HG03045 (cell line): ENCODE measurements around the gene CAMKMT.
"Not testable (repeated sequence)": the region's sequence is repeated elsewhere in the genome, so short reads cannot be mapped to it uniquely, and the experiment has no call there.

ENCODE experiments used
- ATAC-seq: cut with Tn5 transposase; IDR thresholded peaks from one replicate; pipeline ENCODE4 v1.9.1; 2021; ENCODE audit warnings: mild to moderate bottlenecking, moderate library complexity; ENCODE audit not compliant: unreplicated experiment

The CAMKMT gene

GRCh38 chr2:44360749-44361329 lies 908 bp upstream of the CAMKMT start:
- ATAC-seq, result no peak

DNA sequence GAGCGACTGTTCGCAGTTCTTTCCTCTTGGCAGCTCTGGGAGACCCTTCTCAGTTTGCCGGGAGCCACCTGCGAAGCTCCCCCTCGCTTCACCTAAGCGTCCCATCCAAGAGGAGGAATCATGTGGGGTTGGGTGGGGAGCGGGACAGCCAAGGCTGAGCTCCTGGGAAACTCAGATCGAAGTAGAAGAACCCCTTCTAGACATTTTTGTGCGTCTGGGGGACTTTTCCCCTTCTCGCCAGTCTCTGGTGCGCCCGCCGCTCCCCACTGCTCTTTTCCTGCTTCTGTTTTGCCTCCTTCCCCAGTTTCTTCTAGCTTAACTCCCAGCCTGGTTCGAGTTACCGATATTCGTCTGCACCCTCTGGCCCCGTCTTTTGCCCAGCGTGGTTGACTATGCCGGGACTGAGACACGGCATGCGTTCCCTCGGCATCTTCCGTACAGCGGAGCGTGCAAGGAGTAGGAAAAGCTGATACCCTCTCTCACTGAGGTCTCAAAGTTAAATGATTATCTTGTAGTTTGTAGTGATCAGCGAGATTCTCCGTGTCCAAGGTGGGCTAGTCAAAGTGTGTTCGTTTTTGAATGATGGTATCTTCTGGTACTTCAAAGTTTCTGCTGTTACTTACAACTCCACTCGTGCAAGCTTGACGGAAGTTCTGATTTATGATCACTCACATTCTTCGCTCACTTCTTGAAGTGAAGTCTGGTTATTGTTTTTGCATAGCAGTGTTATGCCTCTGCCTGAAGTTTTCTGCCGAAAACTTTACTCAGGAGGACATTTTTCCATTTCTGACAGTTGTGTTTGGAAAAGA lies 664 bp downstream of the CAMKMT start:
- peak; percentile 24 for ATAC-seq

- ATAC-seq, result no peak
These were observed 2.9 kb downstream of the CAMKMT start for GRCh38 chr2:44364604-44365003.

GRCh38 chr2:44367591-44367990 lies 5.8 kb downstream of the CAMKMT start:
- no peak for ATAC-seq

- ATAC-seq, result no peak
These were observed 7.6 kb downstream of the CAMKMT start for GRCh38 chr2:44369392-44369791.

DNA sequence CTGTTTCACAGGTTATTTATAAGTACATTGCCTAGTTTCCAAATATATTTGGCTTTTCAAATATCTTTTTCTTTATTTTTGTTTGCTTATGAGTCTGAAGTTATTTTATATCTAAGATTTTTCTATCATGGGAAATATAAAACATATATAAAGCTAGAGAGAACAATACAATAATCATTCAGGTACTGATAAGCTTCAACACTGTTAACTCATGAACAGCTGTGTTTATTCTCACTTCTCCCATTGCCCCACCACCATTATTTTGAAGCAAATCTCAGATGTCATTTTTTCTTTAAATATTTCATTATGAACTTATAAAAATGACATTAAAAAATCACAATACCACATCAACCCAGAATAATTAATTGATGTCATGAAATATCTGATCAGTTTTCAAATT lies 9.7 kb downstream of the CAMKMT start:
- no peak for ATAC-seq

GRCh38 chr2:44372246-44372645 lies 10.5 kb downstream of the CAMKMT start:
- ATAC-seq, result no peak

DNA sequence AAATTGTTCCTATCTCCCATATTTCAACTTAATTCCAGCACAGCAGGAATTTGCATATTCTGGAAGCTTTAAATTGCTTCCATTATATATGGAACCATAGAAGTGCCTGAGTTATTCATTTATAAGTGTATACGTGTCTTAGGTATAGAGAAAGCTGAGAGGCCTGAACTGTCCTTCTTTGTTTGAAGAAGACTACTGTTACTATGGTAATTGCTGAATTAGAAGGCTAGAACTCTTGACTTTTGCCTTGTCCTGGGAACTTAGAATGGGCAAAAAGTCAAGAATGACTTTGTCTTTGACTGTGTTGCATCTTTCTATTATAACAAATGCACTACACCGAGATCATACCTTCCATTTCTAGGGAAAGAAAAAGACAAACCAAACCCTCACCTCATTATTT lies 15.7 kb downstream of the CAMKMT start:
- ATAC-seq, result no peak

GRCh38 chr2:44385226-44385625 lies 23.5 kb downstream of the CAMKMT start:
- not testable (repeated sequence) for ATAC-seq

- no peak for ATAC-seq
These were observed 27.1 kb downstream of the CAMKMT start for GRCh38 chr2:44388877-44389276.

DNA sequence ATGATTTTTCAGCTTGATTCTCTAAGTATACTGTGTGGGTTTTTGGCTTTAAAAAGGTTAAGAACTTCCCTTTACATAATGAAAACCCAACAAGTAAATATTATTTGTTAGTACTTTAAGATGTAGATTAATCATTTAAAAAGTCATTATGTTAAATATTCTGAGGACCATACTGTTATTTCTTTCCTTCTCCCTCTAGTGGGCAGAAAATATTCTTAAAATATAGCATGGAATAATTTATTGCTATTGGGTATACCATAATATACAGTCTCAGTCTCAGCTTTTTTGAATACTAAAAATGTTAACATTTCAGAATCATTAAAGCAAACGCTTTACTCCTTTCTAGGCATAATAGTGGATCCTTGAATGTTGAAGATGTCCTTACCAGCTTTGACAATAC lies 28.1 kb downstream of the CAMKMT start:
- ATAC-seq, result no peak

GRCh38 chr2:44392338-44392943 lies 30.7 kb downstream of the CAMKMT start:
- ATAC-seq, result no peak

DNA sequence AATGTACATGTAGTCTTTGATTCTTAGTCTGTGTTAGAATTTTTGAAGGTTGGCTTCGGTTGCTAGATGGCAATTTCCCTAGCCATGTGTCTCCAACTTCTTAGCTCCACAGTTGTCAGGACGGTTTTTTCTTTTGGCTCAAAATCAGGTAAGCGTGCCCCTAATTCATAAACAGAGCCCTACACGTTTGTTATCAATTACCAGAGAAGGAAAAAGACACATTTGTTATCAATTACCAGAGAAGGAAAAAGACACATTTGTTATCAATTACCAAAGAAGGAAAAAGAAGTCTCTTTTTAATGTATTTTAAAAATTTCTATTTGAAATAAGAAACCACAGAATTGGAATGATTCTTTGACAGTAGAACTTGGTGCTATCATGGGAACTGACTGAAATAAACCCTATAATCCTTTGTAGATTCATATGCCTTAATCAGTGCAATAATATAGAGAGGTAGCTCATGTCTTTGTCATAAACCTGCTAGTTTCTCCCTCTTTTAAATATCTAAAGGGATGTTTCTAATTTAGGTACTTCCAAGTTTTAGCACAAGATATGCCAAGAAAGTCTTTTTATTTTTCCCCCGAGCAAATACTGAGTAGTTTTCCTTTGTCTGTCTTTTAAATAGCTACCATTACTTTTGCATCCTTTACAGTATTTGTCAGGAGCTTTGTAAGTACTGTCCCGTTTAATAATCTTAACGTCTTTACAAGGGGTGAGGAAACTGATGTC lies 35.9 kb downstream of the CAMKMT start:
- ATAC-seq, result no peak

DNA sequence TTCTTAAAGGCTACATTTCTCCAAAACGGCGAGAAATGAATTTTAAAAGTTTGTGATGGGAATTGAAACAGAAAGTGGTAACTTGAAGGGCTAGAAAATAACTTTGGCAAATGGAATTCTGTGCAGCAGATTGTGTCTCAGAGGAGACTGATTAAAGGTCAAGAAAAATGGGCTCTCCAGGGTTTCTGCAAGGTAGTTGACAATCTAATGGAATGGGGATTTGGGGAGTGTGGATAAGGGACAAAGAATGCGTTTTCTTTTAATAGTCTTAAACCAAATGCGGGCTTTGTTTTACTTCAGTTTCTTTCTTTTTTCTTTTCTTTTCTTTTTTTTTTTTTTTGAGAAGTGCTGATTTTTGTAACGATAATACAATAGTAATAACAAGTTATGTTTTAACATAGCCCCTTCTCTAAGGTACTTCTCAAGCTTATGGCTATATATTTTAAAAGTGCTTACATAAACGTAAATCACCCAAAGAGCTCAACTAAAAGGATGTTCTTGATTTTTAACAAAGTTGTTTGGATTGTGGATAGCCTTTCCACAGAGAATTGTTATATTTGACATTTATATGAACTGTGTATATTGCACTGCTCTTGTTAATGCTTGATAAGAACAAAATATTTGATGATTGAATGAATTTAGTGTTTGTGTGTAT lies 36.6 kb downstream of the CAMKMT start:
- ATAC-seq, result no peak

- ATAC-seq, result no peak
These were observed 59.0 kb downstream of the CAMKMT start for GRCh38 chr2:44420725-44421124.

DNA sequence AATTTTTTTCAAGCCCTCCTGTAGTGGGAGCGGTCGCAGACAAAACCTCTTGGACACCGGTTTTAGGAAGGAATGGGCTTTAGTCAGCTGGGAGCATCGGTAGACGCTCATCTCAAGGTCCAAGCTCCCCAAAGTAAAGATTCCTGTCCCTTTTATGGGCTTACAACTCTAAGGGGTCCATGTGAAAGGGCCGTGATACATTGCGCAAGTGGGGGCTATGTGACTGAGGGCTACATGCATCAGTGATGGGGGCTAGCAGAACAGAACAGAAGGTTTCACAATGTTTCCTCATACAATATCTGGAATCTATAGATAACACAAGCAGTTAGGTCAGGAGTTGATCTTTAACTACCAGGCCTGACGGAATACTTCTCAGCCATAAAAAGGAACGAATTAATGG lies 62.5 kb downstream of the CAMKMT start:
- no peak for ATAC-seq

- no peak for ATAC-seq
These were observed 67.3 kb downstream of the CAMKMT start for GRCh38 chr2:44429034-44429433.

- no peak for ATAC-seq
These were observed 68.6 kb downstream of the CAMKMT start for GRCh38 chr2:44430342-44430741.

GRCh38 chr2:44433895-44434294 lies 72.1 kb downstream of the CAMKMT start:
- no peak for ATAC-seq

DNA sequence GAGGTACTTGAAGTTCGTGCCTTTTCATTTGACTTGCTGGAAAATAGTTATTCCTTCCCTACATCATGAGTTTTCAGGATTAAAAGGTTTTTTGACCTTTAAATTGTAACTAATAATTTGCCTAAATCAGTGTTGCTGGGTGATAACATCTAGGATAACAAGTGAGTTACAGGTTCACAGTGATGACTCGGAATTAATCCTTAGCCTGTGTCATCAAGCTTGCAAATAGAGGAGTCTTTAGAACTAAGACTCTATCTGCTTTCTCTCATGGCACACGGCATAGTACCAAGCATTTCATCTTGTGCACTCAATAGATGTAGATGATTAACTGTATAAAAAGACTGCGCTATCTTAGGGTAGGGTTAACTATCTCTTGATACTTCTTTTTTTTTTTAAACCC lies 79.5 kb downstream of the CAMKMT start:
- ATAC-seq, result no peak

DNA sequence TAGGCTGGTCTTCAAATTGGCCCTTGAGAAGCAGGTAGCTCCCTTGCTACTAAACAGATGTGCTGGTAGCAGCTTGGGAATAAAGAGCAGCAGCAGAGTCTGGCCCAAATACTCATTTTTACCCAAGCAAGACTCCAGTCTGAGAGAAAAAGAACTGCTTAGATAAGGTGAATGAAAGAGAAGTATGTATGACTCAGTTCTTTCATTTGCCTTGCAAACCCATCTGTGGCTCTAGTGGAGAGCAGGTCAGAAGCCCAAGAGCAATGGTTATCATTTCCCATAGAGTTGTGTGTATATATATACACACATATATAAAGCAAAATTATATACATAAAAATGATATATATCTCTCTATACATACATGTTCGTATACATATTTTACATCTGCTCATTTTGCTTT lies 80.3 kb downstream of the CAMKMT start:
- ATAC-seq, result no peak
